ENCODE results near the gene DPP6.

Gene DPP6

DNA sequence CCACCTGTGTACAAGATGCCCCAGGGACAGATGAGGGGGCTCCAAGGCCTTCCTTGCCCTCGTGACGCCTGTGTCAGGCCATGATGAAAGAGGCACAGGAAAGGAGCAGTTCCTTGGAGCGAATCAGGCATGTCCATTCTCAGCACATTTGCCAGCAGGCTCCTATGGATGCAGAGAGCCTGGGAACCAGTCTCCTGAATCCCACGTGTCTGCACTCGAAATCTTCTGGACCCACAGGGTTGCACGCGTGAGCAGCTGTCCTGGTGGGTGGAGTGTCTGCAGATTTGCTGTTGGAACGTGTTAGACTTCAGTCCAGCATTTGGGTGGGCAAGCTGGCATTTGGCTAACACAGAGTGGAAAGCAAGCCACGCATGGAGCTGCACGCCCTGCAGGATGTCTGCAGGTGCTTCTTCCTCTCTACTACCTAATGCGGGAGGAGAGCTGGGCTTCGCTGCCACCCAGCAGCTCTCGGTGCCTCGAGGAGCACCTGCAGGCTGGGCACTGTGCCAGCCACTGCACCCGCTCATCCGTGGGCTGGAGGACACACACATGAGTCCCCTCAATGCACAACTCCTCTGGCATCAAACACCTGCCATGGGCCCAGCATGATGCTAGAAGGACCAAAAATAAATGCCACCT lies 810.1 kb downstream of the DPP6 start:
- H3K4me3 ChIP-seq (ENCODE audit: low read depth, low read length), result no peak overlapping the region
- TF ChIP-seq, protein P1, sequence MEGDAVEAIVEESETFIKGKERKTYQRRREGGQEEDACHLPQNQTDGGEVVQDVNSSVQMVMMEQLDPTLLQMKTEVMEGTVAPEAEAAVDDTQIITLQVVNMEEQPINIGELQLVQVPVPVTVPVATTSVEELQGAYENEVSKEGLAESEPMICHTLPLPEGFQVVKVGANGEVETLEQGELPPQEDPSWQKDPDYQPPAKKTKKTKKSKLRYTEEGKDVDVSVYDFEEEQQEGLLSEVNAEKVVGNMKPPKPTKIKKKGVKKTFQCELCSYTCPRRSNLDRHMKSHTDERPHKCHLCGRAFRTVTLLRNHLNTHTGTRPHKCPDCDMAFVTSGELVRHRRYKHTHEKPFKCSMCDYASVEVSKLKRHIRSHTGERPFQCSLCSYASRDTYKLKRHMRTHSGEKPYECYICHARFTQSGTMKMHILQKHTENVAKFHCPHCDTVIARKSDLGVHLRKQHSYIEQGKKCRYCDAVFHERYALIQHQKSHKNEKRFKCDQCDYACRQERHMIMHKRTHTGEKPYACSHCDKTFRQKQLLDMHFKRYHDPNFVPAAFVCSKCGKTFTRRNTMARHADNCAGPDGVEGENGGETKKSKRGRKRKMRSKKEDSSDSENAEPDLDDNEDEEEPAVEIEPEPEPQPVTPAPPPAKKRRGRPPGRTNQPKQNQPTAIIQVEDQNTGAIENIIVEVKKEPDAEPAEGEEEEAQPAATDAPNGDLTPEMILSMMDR (IDR thresholded peaks at IDR 0.05; ENCODE audit: low read depth, low read length), result no peak

DNA sequence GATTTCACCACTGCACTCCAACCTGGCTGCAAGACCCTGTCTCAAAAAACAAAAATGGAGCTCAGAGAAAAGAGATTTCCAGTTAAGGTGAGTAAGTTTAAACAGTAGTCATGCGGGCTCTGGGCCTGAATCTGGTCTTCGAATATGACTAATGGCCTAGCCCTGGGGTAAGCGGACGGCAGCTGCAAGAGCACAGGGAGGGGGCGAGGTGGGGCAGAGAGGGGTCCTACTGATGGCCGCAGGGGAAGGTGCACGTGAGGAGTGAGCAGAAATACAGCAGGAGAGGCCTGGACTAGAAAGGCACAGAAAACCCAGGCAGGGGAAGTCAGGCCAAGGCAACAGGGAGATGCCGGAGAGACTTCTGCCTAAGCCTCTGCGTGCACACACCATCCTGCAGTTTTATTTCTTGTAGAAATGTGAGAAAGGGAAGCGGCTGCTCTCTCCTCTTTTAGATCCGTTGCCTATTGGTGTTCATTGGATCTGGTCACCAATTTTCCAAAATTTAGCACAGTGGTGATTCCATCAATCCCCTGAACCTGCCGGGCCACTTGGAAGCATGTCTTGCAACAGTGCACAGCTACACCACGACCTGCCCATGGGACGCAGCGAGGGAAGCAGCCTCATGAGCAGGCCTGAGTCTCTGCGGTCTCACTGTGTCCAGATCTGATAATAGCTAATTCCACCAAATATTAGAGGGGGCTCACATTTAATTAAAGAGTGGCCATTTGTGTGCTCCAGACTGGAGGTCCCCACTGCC lies 811.7 kb downstream of the DPP6 start:
- no peak overlapping the region for H3K4me3 ChIP-seq (ENCODE audit: low read depth, low read length)
- TF ChIP-seq, protein P1 (IDR thresholded peaks at IDR 0.05; ENCODE audit: low read depth, low read length), result no peak

DNA sequence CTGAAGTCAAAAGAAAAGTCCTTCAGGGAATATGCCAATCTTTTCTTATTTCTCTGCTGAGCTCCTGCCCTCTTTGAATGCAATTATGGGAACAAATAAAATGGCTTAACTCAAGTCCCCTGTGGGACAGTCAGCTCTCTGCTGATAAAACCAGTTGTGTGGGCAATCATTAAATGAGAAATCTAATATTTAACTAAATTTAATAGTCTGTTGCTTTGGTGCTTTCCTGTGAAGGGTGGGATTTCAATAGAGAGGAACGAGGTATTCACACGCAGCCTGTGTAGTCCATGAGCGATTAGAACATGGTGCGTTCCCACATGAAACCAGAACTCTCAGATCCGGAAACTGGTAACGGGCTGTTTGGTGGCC lies 812.3 kb downstream of the DPP6 start:
- TF ChIP-seq, protein P1 (IDR thresholded peaks at IDR 0.05; ENCODE audit: low read depth, low read length), result no peak
- no peak overlapping the region for H3K4me3 ChIP-seq (ENCODE audit: low read depth, low read length)

DNA sequence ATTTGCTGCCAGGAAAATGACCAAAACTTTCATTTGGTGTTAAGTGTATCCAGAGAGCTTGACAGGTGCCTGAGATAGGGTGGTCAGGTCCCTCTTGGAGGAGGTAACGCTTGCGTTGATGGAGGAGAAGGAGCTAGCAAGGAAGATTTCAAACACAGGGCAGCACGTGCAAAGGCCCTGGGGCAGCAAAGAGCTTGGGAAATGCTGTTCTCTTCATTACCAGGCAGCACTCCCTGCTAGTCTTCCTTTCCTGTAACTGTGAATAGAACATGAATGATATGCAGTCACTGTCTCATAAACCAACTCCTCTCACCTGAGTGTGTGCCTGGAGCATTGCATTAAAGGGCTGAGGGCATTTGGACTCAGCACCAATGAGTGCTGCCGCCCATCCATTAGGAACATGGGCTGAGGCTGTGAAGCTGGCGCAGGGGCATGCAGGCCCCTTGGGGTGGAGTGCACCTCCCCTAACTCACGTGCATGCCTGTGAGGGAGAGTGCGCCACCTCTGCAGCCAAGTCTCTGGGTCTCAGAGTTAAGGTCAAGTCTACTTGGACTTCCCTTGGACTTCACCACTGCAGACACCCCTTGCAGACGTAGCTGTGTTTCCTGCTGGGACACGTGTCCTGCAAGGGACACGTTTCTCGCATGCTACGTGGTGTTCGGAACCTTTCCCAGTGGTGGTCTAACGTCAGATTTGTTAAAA lies 813.9 kb downstream of the DPP6 start:
- TF ChIP-seq, protein P1 (IDR thresholded peaks at IDR 0.05; ENCODE audit: low read depth, low read length), result no peak

DNA sequence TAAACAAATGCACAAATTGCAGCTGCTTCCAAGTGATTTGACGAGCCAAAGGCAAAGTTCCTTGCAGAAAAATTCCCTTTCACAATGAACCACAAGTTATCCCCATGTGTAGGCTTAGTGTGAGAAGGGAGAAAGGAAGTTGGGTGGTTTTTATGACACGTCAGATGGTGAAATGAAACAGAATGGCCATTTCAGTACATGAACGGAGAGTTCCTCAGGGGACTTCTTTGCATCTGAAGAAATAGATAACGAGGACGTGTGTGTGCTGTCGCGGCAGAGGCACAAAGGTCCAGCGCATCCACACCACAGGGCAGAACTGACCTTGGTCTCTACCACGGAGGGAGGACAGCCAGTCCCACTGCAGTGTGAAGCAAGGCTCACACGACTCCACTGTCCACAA lies 814.9 kb downstream of the DPP6 start:
- H3K4me3 ChIP-seq (ENCODE audit: low read depth, low read length), result no peak overlapping the region
- TF ChIP-seq, protein P1 (IDR thresholded peaks at IDR 0.05; ENCODE audit: low read depth, low read length), result no peak

More for the DNA sequence above, 813.9 kb downstream of the DPP6 start:
- H3K4me3 ChIP-seq (ENCODE audit: low read depth, low read length), result no peak overlapping the region

DNA sequence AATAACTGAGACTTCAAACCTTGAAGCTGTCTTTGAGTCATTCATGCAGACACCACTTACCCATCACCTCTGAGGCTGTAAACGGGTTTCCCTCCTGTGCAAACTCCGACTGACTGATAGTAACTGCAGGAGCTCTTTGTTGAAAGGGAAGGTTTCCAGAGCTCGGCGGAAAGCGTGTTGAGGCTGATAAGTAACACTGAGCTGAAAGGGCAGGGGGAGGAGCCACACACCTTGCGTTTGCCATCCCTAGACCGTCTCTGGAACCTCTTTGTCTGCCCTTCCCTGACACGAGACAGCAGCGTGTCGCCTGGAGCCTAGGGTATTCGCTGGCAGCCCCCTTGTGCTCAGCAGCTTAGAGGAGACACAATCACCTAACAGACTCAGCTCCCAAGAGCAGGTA lies 816.7 kb downstream of the DPP6 start:
- TF ChIP-seq, protein P1 (IDR thresholded peaks at IDR 0.05; ENCODE audit: low read depth, low read length), result no peak
- H3K4me3 ChIP-seq (ENCODE audit: low read depth, low read length), result no peak overlapping the region

DNA sequence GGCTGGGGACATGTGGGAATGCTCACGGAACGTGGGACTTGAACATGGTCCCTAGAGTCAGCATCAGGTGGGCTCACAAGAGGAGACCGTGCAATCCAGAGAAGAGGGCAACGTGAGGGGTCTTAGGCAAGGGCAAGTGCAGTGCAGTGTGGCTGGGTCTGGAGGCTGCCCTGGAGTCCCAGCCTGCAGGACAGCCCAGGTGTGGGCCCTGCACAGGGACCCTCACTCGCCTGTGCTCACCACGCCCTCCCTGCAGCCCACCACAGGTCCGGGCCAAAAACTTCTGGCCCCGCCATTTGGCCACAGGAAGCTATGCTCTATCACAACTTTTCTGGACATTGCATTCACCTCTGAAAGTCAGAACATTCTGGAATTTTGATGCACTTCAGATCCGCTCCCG lies 817.2 kb downstream of the DPP6 start:
- no peak overlapping the region for H3K4me3 ChIP-seq (ENCODE audit: low read depth, low read length)
- TF ChIP-seq, protein P1 (IDR thresholded peaks at IDR 0.05; ENCODE audit: low read depth, low read length), result no peak
